GM12873 (cell line): ENCODE data around the gene B4GALT4.

Source experiments
- TF ChIP-seq, protein P1 (sequence below): IDR thresholded peaks from 2 replicates; pipeline ENCODE4 v1.5.1; 2012; ENCODE audit warnings: low read depth, mild to moderate bottlenecking, moderate library complexity, low read length, control low read depth; ENCODE audit not compliant: insufficient read depth; ENCODE audit errors: missing control alignments

The B4GALT4 gene, protein sequence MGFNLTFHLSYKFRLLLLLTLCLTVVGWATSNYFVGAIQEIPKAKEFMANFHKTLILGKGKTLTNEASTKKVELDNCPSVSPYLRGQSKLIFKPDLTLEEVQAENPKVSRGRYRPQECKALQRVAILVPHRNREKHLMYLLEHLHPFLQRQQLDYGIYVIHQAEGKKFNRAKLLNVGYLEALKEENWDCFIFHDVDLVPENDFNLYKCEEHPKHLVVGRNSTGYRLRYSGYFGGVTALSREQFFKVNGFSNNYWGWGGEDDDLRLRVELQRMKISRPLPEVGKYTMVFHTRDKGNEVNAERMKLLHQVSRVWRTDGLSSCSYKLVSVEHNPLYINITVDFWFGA

DNA sequence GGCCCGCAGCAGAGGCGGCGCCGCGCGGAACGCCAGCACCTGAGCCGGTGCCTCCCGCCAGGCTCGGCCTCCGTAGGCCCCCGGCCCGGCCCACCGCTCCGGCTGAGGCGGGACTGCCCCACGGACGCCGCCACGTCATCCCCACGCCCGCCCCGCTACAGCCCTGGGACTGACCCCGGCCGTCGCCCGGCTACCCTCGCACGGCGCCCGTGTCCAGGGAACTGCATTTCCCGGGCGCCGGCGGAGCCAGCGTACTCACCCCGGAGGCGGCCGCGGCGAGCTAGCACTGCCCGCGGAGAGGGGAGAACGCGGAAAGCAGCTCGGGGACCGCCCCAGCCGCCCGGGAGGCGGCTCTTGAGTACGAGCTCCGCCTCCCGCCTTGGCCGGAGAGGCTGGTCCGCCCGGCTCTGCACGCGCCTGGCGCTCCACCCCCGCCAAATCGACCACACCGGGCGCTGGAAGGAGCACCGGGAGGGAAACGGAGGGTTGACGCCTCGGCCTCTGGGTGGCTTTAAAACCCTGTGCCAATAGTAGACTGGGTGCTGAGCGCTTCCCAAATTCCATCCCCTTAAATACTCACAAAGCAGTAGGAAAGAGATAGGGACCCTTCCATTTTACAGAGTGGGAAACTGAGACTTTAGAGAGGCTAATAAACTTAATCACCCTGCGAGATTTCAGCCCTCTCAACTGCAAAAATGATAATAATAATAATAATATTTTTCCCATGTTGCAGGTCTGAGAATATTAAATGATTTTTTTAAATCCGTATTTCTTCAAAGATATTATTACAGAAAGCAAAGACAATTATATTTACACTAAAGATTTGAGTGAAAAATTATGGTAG is at the start of gene B4GALT4:
B4GALT4 (minus strand) TSS at position 288 of the 844 bp plus-strand sequence. CDS start 10,779 bp downstream, outside the sequence.
- TF ChIP-seq, protein P1, sequence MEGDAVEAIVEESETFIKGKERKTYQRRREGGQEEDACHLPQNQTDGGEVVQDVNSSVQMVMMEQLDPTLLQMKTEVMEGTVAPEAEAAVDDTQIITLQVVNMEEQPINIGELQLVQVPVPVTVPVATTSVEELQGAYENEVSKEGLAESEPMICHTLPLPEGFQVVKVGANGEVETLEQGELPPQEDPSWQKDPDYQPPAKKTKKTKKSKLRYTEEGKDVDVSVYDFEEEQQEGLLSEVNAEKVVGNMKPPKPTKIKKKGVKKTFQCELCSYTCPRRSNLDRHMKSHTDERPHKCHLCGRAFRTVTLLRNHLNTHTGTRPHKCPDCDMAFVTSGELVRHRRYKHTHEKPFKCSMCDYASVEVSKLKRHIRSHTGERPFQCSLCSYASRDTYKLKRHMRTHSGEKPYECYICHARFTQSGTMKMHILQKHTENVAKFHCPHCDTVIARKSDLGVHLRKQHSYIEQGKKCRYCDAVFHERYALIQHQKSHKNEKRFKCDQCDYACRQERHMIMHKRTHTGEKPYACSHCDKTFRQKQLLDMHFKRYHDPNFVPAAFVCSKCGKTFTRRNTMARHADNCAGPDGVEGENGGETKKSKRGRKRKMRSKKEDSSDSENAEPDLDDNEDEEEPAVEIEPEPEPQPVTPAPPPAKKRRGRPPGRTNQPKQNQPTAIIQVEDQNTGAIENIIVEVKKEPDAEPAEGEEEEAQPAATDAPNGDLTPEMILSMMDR: no peak

DNA sequence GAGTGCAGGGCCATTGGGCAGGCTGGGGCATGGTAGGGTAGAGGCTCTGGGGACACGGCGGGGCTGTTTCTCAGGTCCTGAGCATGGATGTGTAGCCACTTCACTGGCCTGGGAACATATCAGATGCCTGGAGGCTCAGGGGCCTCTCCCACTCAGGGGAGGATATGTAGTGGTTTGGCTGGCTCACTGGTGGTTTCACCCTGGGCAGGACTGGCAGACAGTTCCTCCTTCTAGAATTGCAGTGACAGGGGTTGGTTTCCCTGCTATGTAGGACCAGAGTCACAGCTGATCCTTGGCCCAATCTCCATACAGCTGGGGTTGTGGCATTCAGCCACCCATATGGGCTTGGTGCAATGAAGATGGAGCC is 48.7 kb upstream of the B4GALT4 start:
- TF ChIP-seq, protein P1: no peak

DNA sequence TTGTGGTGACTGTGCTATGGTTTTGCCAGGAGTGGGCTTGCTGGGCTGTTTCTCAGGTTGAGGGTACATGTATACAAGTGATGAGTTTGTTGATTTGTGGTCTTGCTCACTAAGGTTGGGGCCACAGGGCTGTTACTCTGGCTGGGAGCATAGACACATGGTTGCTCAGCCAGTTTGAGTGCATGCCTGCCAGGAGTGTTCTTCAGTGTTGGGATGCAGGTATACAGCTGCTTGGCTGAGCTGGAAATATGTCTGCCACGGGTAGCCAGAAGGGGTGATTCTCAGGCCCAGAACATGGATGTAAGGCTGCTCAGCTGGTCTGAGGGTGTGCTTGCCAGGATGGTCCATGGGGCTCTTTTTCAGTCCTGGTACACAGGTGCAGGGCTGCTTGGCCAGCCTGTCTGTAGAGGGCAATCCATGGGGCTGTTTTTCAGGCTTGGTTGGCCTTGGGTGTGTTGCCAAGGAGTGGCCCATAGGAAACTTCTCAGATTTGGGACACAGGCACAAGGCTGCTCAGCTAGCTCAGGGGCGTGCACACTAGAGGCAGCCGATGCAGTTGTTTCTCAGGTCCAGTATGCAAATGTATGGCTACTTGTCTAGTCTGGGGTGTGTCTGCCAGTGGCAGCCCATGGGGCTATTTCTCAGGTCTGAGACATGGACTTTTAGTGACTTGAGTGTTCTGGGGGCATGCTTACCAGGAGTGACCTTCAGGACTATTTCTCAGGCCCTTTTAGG is 48.2 kb upstream of the B4GALT4 start:
- TF ChIP-seq, protein P1: no peak

DNA sequence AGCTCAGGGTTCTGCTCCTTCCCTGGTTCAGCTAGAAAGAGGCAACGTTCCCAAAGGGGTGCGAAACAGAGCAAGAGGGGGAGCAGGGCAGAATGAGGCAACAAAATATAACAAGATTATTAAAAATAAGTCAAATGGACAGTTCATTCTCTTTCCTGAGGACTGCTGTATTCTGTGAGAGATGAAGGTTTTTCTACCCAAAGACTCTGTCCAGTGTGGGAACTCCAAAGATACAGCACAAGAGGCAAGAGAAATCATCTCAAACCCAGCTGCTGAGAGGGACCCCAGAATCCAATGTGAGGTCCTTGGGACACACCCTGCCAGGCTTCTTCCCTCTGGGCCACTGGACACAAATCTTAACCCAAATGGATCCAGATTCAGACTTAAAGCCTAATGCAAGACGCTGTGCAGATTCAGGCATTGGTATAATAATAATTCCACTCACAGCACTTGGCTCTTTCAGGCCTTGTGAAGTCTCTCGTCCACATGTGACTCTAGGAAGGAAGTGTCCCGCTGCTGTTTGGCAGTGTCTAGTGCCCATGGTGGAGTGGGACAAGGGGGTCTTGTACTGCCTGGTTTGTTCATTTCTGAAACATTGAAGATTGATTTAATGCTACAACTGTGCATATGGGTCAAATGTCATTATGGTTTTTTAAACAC is 39.0 kb upstream of the B4GALT4 start:
- TF ChIP-seq, protein P1: no peak

DNA sequence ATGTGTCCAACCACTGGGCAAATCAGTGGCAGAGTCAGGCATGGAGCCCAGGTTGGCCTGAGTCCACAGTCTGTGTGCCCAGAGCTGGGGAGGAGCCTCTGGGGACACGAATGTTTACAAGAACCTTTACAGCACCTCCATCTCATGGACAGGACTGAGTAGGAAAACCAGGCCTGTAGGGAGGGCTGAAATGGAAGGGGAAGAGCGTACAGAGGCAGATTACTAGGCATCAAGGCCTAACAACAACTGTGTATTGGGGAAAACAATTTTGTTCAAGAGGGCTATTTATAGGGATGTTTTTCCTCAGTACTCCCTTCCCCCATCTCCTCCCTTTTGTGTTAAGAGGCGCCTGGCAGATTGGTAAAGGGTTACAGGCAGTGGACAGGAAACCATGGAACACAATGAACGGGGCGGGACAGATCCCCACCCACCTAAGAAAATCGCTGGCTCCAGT is 38.5 kb upstream of the B4GALT4 start:
- TF ChIP-seq, protein P1: no peak

DNA sequence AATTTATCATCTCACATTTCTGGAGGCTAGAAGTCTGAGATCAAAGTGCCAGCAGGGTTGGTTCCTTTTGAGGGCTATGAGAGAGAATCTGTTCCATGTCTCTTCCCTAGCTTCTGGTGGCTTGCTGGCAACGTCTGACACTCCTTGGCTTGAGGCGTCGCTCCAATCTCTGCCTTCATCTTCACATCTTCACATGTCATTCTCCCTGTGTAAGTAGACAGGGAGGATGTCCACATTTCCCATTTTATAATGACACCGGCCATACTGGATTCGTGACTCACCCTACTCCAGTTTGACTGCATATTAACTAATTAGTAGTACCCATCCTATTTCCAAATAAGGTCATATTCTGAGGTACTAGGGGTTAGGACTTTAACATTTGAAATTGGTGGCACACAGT is 36.0 kb upstream of the B4GALT4 start:
- TF ChIP-seq, protein P1: no peak
